ENCODE results near the gene ABTB1.

The ABTB1 gene

DNA sequence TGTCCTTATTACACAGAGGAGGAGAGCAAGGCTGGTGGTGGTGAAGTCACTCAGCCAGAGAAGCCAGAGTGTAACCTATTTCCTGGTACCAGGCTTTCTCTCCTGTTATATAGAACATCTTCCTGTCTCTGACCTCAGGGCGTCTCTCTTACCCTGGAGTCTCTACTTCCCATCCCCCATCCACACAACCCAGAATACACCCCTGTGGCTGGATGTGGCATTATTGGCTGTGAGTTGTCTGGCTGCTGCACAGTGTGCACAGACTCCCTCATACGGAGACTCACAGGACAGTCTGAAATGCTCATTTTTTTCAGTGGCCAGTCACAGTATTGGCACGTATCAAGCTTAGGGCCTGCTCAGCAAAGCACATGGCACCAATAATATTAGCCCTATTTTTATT, 35.2 kb upstream of the ABTB1 start:
- no peaks in the 10 kb centered on the region for H3K27me3 ChIP-seq (ENCODE audit: control insufficient read depth, insufficient read depth, low read length)
- no peak overlapping the region for H3K27ac ChIP-seq (ENCODE audit: low read depth, low read length)
- no peaks in the 10 kb centered on the region; the same call in 1 of the 2 replicates for H3K4me1 ChIP-seq (ENCODE audit: control insufficient read depth, insufficient read depth, low read length)
- no peaks in the 10 kb centered on the region for H3K9me3 ChIP-seq (ENCODE audit: control insufficient read depth, insufficient read depth, low read depth, low read length)
- no peaks in the 10 kb centered on the region for H3K36me3 ChIP-seq (ENCODE audit: control insufficient read depth, insufficient read depth, low read length)
- no peak overlapping the region for H3K4me3 ChIP-seq (ENCODE audit: low read depth, low read length)
- no peak overlapping the region for H3K9ac ChIP-seq (ENCODE audit: low read length)

DNA sequence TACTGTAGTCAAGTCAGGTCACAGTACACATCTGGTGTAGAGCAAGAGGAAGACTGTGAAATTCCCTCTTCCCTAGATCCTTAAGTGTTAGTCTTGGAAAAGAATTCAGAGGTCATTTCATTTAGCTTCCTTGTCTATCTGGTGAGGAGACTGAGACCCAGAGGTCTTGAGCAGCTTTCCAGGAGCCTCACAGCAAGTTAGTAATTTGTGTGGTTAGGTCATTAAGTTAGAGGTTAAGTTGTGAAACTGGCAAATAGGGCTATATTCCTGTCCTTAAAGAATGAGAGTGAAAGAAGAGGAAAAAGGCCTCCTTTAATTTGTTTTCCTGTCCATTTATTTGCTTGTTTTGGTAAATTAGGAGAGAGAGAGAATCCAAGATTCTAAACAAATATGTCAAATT, 34.8 kb upstream of the ABTB1 start:
- no peaks in the 10 kb centered on the region for H3K9me3 ChIP-seq (ENCODE audit: control insufficient read depth, insufficient read depth, low read depth, low read length)
- H3K4me3 ChIP-seq (ENCODE audit: low read depth, low read length), result no peak overlapping the region
- no peaks in the 10 kb centered on the region for H3K27me3 ChIP-seq (ENCODE audit: control insufficient read depth, insufficient read depth, low read length)
- H3K27ac ChIP-seq (ENCODE audit: low read depth, low read length), result no peak overlapping the region
- no peak overlapping the region for H3K9ac ChIP-seq (ENCODE audit: low read length)
- H3K36me3 ChIP-seq (ENCODE audit: control insufficient read depth, insufficient read depth, low read length), result no peaks in the 10 kb centered on the region
- H3K4me1 ChIP-seq (ENCODE audit: control insufficient read depth, insufficient read depth, low read length), result no peaks in the 10 kb centered on the region; the same call in 1 of the 2 replicates

DNA sequence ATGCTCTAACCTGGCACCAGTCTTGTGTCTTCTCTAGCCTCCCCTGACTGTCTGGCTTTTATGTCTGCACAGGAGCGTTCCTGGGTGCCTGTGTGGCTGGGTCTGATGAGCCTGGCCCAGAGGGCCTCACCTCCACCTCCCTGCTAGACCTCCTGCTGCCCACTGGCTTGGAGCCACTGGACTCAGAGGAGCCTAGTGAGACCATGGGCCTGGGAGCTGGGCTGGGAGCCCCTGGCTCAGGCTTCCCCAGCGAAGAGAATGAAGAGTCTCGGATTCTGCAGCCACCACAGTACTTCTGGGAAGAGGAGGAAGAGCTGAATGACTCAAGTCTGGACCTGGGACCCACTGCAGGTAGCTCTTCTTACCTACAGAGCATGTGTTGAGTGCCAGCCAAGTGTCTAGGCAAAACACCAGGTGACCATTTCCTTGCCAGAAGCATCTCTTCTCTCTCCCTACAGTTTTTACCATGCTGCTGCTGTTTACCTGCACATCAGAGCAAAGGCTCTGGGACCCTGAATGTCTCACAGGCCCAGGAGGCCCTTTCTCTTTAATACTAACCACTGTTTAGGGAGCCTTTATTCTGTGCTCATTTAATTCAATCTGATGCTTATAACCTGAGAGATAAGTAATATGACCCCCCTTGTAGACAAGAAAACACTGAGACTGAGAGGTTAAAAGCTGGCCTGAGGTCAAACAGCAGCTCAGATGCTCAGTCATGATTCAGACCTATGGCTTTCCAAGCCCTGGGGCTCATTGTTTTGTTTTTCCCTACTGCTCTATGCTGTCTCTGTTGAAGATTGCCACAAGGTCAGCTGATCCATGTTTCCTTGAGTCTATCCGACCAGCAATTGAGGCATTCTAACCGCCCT, 33.3 kb upstream of the ABTB1 start:
- Histone ChIP-seq H3K27me3 (ENCODE audit: control insufficient read depth, insufficient read depth, low read length) (no peaks in the 10 kb centered on the region), H3K9me3 (ENCODE audit: control insufficient read depth, insufficient read depth, low read depth, low read length) (no peaks in the 10 kb centered on the region), H3K9ac (ENCODE audit: low read length) (no peak overlapping the region), H3K36me3 (ENCODE audit: control insufficient read depth, insufficient read depth, low read length) (no peaks in the 10 kb centered on the region), H3K4me1 (ENCODE audit: control insufficient read depth, insufficient read depth, low read length) (0 out of 2 replicates have a peak, but pooled peaks cover 3% of the 10 kb centered on the region), H3K4me3 (ENCODE audit: low read depth, low read length) (no peak overlapping the region), H3K27ac (ENCODE audit: low read depth, low read length) (no peak overlapping the region)

DNA sequence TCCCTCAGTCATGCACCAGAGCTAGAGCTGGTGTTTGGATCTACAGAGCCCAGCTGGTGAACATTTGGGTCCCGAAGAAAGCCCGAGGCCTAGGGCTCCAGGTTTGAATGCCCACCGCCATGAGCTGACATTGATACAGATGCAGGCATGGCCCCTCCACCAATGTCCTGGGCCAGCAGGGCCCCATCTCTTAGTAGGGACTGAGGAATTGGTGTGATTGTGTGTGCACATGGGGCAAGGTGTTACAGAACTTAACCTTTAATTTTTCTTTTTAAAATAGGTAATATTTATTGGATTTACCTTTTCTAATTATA, 32.8 kb upstream of the ABTB1 start:
- Histone ChIP-seq H3K27me3 (ENCODE audit: control insufficient read depth, insufficient read depth, low read length) (no peaks in the 10 kb centered on the region), H3K4me1 (ENCODE audit: control insufficient read depth, insufficient read depth, low read length) (0 out of 2 replicates have a peak, but pooled peaks cover 4% of the 10 kb centered on the region), H3K36me3 (ENCODE audit: control insufficient read depth, insufficient read depth, low read length) (no peaks in the 10 kb centered on the region), H3K9ac (ENCODE audit: low read length) (no peak overlapping the region), H3K9me3 (ENCODE audit: control insufficient read depth, insufficient read depth, low read depth, low read length) (no peaks in the 10 kb centered on the region), H3K27ac (ENCODE audit: low read depth, low read length) (no peak overlapping the region), H3K4me3 (ENCODE audit: low read depth, low read length) (no peak overlapping the region)

DNA sequence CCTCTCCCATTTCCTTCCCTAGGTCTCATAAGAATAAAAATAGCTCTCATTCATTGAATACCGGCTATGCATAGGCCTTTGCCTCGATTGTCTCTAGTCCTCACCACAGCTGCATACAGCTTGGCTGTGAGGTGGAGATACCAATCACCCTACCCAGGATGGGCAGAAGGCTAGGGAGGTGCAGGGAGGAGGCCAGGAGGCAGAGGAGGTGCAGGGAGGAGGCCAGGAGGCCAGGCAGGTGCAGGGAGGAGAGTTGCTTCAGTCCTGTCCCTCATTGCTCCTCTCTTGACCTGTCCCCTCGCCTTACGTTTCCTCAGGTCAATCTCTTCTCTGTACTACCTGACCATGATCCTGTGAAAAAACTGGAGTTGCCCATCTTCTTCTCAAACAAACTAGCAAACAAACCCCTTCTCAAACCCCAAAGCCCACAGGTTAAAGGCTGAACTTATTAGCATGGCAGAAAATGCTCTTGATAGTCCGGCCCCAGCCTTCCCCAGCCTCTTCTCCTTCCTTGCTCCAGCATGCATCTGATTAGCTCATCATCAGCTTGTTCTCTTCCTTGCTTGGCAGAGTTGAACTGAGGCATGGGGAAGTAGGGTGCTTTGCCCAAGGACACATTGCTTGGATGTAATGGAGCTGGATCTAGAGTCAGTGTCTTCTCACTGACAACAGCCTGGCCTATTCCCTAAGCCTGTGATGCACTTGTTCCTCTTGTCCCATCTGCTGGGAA, 27.9 kb upstream of the ABTB1 start:
- no peaks in the 10 kb centered on the region for H3K9me3 ChIP-seq (ENCODE audit: control insufficient read depth, insufficient read depth, low read depth, low read length)
- H3K27ac ChIP-seq (ENCODE audit: low read depth, low read length), result no peak overlapping the region
- H3K36me3 ChIP-seq (ENCODE audit: control insufficient read depth, insufficient read depth, low read length), result no peaks in the 10 kb centered on the region
- H3K4me1 ChIP-seq (ENCODE audit: control insufficient read depth, insufficient read depth, low read length), result 0 out of 2 replicates have a peak, but pooled peaks cover 4% of the 10 kb centered on the region
- no peak overlapping the region for H3K9ac ChIP-seq (ENCODE audit: low read length)
- H3K4me3 ChIP-seq (ENCODE audit: low read depth, low read length), result no peak overlapping the region
- H3K27me3 ChIP-seq (ENCODE audit: control insufficient read depth, insufficient read depth, low read length), result no peaks in the 10 kb centered on the region

DNA sequence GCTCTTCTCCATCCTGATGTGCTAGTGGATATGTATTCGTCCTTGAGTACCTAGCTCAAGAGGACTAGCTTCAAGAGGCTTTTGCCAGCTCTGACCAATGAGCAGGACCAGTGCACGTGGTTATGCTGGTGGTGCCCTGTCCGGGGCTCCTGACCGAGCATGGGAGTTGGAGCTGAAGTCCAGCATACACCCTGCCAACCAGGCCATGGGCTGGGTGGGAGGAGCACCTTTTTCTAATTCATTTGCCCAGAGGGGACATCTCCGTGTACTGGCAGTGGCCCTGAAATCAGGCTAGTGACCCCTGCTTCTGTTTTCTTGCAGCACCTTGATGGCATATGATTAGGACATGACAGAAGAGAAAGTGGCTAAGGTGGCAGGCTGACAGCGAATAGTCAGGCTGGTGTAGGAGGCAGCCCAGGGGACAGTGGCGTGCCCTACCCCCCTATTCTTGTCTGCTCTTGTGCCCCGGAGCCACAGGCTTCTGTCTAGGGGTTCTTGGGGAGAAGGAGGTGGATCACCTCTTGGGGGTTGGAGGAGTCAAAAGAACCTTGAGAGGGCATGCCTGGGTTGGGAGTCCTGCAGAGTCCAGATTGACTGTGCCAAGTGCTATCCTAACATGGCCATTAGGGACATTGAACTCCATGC, 27.3 kb upstream of the ABTB1 start:
- no peaks in the 10 kb centered on the region for H3K9me3 ChIP-seq (ENCODE audit: control insufficient read depth, insufficient read depth, low read depth, low read length)
- H3K4me1 ChIP-seq (ENCODE audit: control insufficient read depth, insufficient read depth, low read length), result 0 out of 2 replicates have a peak, but pooled peaks cover 4% of the 10 kb centered on the region
- no peaks in the 10 kb centered on the region for H3K36me3 ChIP-seq (ENCODE audit: control insufficient read depth, insufficient read depth, low read length)
- H3K9ac ChIP-seq (ENCODE audit: low read length), result no peak overlapping the region
- no peak overlapping the region for H3K27ac ChIP-seq (ENCODE audit: low read depth, low read length)
- H3K4me3 ChIP-seq (ENCODE audit: low read depth, low read length), result no peak overlapping the region
- H3K27me3 ChIP-seq (ENCODE audit: control insufficient read depth, insufficient read depth, low read length), result no peaks in the 10 kb centered on the region

DNA sequence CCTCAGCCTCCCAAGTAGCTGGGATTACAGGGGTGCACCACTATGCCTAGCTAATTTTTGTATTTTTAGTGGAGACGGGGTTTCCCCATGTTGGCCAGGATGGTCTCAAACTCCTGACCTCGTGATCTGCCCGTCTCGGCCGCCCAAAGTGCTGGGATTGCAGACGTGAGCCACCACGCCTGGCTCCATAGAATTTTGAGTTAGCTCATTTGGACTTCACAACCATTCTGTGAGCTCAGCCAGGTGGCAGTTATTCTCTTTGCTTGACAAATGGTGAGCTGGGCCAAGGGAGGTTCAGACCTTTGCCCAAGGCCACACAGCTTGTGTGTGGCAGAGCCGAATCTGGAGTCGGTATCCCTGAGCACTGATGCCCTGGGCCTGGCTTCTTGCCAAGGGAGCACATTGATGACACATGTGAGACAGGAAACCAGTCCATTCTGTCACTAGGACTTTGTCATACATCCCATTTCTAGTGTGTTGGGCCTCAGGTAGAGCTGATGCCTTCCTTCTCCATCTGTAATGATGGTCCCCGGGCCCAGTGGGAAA, 26.2 kb upstream of the ABTB1 start:
- H3K4me1 ChIP-seq (ENCODE audit: control insufficient read depth, insufficient read depth, low read length), result 0 out of 2 replicates have a peak, but pooled peaks cover 4% of the 10 kb centered on the region
- no peak overlapping the region for H3K27ac ChIP-seq (ENCODE audit: low read depth, low read length)
- H3K36me3 ChIP-seq (ENCODE audit: control insufficient read depth, insufficient read depth, low read length), result no peaks in the 10 kb centered on the region
- H3K27me3 ChIP-seq (ENCODE audit: control insufficient read depth, insufficient read depth, low read length), result no peaks in the 10 kb centered on the region
- no peak overlapping the region for H3K4me3 ChIP-seq (ENCODE audit: low read depth, low read length)
- no peaks in the 10 kb centered on the region for H3K9me3 ChIP-seq (ENCODE audit: control insufficient read depth, insufficient read depth, low read depth, low read length)
- no peak overlapping the region for H3K9ac ChIP-seq (ENCODE audit: low read length)

DNA sequence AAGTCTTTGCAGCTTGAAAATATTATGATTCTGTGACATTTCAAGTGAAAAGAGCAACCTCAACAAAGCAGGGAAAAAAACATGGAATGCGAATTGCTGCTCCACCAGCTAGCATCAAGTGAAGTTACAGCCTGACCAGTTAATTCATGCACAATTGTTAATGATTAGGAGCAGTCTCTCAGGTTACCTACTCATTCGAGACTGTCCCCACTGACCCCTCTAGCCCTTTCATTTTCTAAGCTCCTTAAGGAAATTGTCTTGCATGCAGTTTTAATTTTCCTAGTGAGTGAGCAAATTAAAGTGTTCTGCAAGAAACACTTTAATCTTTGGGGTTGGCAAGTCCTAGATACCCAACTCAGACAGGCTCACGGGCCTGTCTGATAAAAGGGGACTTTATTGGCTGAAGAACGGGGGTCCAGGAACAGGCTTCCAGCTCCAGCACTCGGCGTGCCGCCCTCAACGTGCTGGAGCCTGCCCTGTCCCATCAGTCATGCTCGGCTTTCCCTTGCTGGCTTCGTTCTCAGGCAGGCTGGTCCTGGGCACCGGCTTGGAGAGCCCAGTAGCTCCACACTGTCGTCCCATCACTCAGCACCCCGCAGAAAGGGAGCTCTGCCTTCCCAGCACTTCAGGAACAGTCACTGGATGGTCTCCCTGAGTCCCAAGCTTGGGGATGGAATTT, 25.4 kb upstream of the ABTB1 start:
- no peak overlapping the region for H3K27ac ChIP-seq (ENCODE audit: low read depth, low read length)

DNA sequence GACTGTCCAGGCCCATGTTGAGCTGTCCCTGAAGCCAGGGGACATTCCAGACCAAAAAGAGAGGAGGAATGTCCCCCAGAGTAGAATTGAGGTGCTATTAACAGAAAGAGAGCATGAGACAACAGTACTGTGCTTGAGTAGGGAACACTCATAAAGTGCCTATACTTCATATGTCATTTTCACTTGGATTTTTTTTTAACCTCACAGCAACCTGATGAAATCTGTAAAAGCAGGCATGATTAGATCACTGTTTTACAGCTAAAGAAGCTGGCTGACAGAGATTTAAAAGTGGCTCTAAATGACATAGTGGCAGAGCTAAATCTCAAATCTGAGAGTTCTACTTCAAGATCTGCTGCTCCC, 24.9 kb upstream of the ABTB1 start:
- H3K4me1 ChIP-seq (ENCODE audit: control insufficient read depth, insufficient read depth, low read length), result peaks cover 4% of the 10 kb centered on the region; the same call in 1 of the 2 replicates
- H3K9ac ChIP-seq (ENCODE audit: low read length), result no peak overlapping the region
- H3K9me3 ChIP-seq (ENCODE audit: control insufficient read depth, insufficient read depth, low read depth, low read length), result no peaks in the 10 kb centered on the region
- no peaks in the 10 kb centered on the region for H3K36me3 ChIP-seq (ENCODE audit: control insufficient read depth, insufficient read depth, low read length)
- H3K27me3 ChIP-seq (ENCODE audit: control insufficient read depth, insufficient read depth, low read length), result no peaks in the 10 kb centered on the region
- H3K27ac ChIP-seq (ENCODE audit: low read depth, low read length), result no peak overlapping the region
- no peak overlapping the region for H3K4me3 ChIP-seq (ENCODE audit: low read depth, low read length)

More for the DNA sequence above, 25.4 kb upstream of the ABTB1 start:
- no peaks in the 10 kb centered on the region for H3K9me3 ChIP-seq (ENCODE audit: control insufficient read depth, insufficient read depth, low read depth, low read length)
- no peaks in the 10 kb centered on the region for H3K36me3 ChIP-seq (ENCODE audit: control insufficient read depth, insufficient read depth, low read length)
- H3K27me3 ChIP-seq (ENCODE audit: control insufficient read depth, insufficient read depth, low read length), result no peaks in the 10 kb centered on the region
- H3K4me1 ChIP-seq (ENCODE audit: control insufficient read depth, insufficient read depth, low read length), result peaks cover 4% of the 10 kb centered on the region; the same call in 1 of the 2 replicates
- H3K9ac ChIP-seq (ENCODE audit: low read length), result no peak overlapping the region
- no peak overlapping the region for H3K4me3 ChIP-seq (ENCODE audit: low read depth, low read length)

DNA sequence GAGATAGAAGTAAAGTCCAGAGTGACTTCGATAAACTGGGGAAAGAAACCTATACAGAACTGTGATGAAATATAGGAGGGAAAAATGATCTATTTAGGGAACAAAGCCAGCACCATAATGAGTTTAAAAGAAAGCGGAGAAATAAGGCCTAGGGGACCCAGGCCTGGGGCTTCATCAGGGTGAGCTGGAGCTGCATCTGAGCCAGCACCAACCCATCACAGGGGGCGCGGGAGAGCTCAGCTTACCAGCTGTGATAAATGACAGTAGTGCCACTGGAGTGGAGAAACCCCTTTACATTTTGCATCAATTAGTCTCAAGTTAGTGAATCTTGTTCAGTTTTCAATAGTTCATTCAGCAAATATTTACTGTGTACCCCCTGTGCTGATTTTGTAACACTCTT, 22.5 kb upstream of the ABTB1 start:
- H3K36me3 ChIP-seq (ENCODE audit: control insufficient read depth, insufficient read depth, low read length), result no peaks in the 10 kb centered on the region
- H3K9ac ChIP-seq (ENCODE audit: low read length), result no peak overlapping the region
- H3K27me3 ChIP-seq (ENCODE audit: control insufficient read depth, insufficient read depth, low read length), result no peaks in the 10 kb centered on the region
- no peaks in the 10 kb centered on the region; the same call in 1 of the 2 replicates for H3K4me1 ChIP-seq (ENCODE audit: control insufficient read depth, insufficient read depth, low read length)
- H3K4me3 ChIP-seq (ENCODE audit: low read depth, low read length), result no peak overlapping the region
- no peak overlapping the region for H3K27ac ChIP-seq (ENCODE audit: low read depth, low read length)
- no peaks in the 10 kb centered on the region for H3K9me3 ChIP-seq (ENCODE audit: control insufficient read depth, insufficient read depth, low read depth, low read length)

Measured in HUES6 (cell line).